Spleen (tissue), 11 donors: ENCODE results near the gene PPP2R3A. TPM values are rescaled to one million over a fixed set of nuclear protein-coding genes. Genes with fewer than 3 reads are reported as not detected.

Source experiments
- DNase-seq: peaks from one replicate; pipeline ENCODE4 v3.0.0-alpha.2; 2020
- H3K27ac ChIP-seq, 8 donors: fragments of 200-600 bp; sonication (generic) in 7 of 8; 1 replicate in 4 of 8; 2 replicates in 4 of 8; pipeline versions ENCODE4 v1.5.0 to v1.8.0; 2016 to 2021; ENCODE audit warnings: inconsistent platforms in 4 of 8, mild to moderate bottlenecking in 4 of 8, moderate library complexity in 1 of 8
- H3K27me3 ChIP-seq, 7 donors: fragments of 200-600 bp; sonication (generic) in 6 of 7; replicated peaks in 1 of 7; 1 replicate in 4 of 7; 2 replicates in 3 of 7; pipeline versions ENCODE4 v1.5.0 to v1.8.0; 2016 to 2021; ENCODE audit warnings: inconsistent platforms in 3 of 7, mild to moderate bottlenecking in 1 of 7
- H3K36me3 ChIP-seq, 6 donors: fragments of 200-600 bp; sonication (generic) in 5 of 6; 1 replicate in 4 of 6; 2 replicates in 2 of 6; pipeline versions ENCODE4 v1.5.0 to v1.8.0; 2016 to 2021; ENCODE audit warnings: inconsistent platforms in 2 of 6
- H3K4me1 ChIP-seq, 6 donors: fragments of 200-600 bp; sonication (generic) in 5 of 6; 1 replicate in 3 of 6; 2 replicates in 3 of 6; pipeline versions ENCODE4 v1.5.0 to v1.8.0; 2016 to 2021; ENCODE audit warnings: inconsistent platforms in 3 of 6
- H3K4me3 ChIP-seq, 8 donors: fragments of 200-600 bp; sonication (generic) in 7 of 8; 1 replicate in 4 of 8; 2 replicates in 4 of 8; pipeline versions ENCODE4 v1.5.0 to v1.8.0; 2016 to 2021; ENCODE audit warnings: inconsistent platforms in 4 of 8, mild to moderate bottlenecking in 4 of 8, moderate library complexity in 2 of 8
- H3K9me3 ChIP-seq, 8 donors: fragments of 200-600 bp; sonication (generic) in 7 of 8; 1 replicate in 4 of 8; 2 replicates in 4 of 8; pipeline versions ENCODE4 v1.5.0 to v1.8.0; 2016 to 2021; ENCODE audit warnings: inconsistent platforms in 4 of 8
- POLR2A ChIP-seq, 3 donors: fragments of 450-650 bp; IDR thresholded peaks; one replicate each; pipeline ENCODE4 v1.5.1; 2017; ENCODE audit warnings: antibody characterized with exemption in 3 of 3, mild to moderate bottlenecking in 1 of 3
- POLR2AphosphoS5 ChIP-seq, 3 donors: sonication (generic); formaldehyde crosslinking; IDR thresholded peaks; one replicate each; pipeline ENCODE4 v1.5.1; 2017; ENCODE audit warnings: antibody characterized with exemption in 3 of 3
- WGBS, 5 donors: extraction: QIAGEN DNeasy Blood & Tissue Kit in 3 of 5; methylation state at CpG; one replicate each; pipeline versions ENCODE4 v1.1.5 to v1.1.7; 2013 to 2018; 5-methylcytosine and 5-hydroxymethylcytosine counted together
- intact Hi-C: fragments of 100-400 bp; cut with DNase I; formaldehyde crosslinking; loops from one replicate; pipeline ENCODE4 v1.15.0; 2023; ENCODE audit warnings: low total_unique reads
- polyA plus RNA-seq, 3 donors: library from polyadenylated mRNA; stranded (reverse); fragments of 200-250 nt; gene quantifications; one replicate each; pipeline ENCODE4 v1.2.1, GENCODE V29; 2013
- total RNA-seq, 7 donors: library from RNA; depleted of rRNA in 3 of 7; stranded (reverse); fragments of >200 nt in 3 of 7; fragmentation: NEBNext Ultra II Directional in 4 of 7; extraction: Animal tissue kit (Norgen Biotek cat#: 25700) in 4 of 7; gene quantifications; one replicate each; pipeline versions ENCODE4 v1.1.0 to v1.2.1, GENCODE V29; 2016 to 2021
- TF ChIP-seq, protein P1 (sequence below), 11 experiments: fragments of 200-600 bp in 7 of 11; fragments of 450-650 bp in 4 of 11; sonication (generic) in 4 of 11; IDR thresholded peaks in 8 of 11; conservative IDR thresholded peaks in 3 of 11; 1 replicate in 7 of 11; 2 replicates in 4 of 11; pipeline versions ENCODE4 v1.4.0 to v1.8.0; 2016 to 2021; ENCODE audit warnings: antibody characterized with exemption in 11 of 11, inconsistent platforms in 4 of 11, mild to moderate bottlenecking in 1 of 11
- donor health status: healthy with polysubstance abuse.
- donor health status: DM: no; HTN: no; CAD: no; lungs with moderate emphysema.
- donor health status: DM: no; HTN: no; CAD: no.
- donor health status: Bipolar disorder and iron deficiency.
- donor health status: healthy.
- donor health status: DM: no; HTN: no; CAD: no.
- donor health status: DM: yes; HTN: yes; CAD: no.

Gene PPP2R3A
- total and polyA plus RNA-seq, 10 donors, result 0.24 to 5.9 (median 3.1) TPM

DNA sequence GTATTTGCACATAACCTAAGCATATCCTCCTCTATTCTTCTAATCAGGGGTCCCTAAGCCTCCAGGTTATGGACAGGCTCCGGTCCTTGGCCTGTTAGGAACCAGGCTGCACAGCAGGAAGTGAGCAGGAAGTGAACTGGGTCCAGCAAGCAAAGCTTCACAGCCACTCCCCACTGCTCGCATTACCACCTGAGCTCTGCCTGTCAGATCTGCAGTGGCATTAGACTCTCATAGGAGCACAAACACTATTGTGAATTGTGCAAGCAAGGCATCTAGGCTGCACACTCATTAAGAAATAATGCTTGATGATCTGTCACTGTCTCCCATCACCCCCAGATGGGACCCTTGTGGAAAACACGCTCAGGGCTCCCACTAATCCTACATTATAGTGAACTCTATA, 220.8 kb downstream of the PPP2R3A start:
- H3K4me3 ChIP-seq, result peak overlapping the region in 1 of 8 donors; percentile 21
- TF ChIP-seq, protein P1, sequence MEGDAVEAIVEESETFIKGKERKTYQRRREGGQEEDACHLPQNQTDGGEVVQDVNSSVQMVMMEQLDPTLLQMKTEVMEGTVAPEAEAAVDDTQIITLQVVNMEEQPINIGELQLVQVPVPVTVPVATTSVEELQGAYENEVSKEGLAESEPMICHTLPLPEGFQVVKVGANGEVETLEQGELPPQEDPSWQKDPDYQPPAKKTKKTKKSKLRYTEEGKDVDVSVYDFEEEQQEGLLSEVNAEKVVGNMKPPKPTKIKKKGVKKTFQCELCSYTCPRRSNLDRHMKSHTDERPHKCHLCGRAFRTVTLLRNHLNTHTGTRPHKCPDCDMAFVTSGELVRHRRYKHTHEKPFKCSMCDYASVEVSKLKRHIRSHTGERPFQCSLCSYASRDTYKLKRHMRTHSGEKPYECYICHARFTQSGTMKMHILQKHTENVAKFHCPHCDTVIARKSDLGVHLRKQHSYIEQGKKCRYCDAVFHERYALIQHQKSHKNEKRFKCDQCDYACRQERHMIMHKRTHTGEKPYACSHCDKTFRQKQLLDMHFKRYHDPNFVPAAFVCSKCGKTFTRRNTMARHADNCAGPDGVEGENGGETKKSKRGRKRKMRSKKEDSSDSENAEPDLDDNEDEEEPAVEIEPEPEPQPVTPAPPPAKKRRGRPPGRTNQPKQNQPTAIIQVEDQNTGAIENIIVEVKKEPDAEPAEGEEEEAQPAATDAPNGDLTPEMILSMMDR (IDR thresholded peaks at IDR 0.05 in 8 of 11, conservative IDR thresholded peaks at IDR 0.05 in 3 of 11), result no peak
- TF ChIP-seq POLR2AphosphoS5 (IDR thresholded peaks at IDR 0.05) (peak in 2 of 3 donors; percentile 32 to 34), POLR2A (IDR thresholded peaks at IDR 0.05) (no peak)
- H3K4me1 ChIP-seq, result peaks cover 62 to 100% (median 100%) of the 10 kb centered on the region in 6 donors
- H3K27ac ChIP-seq, result peak overlapping the region in 2 of 8 donors; percentile 12 to 48
- no peak for DNase-seq
- intact Hi-C loops, result no loop called here
- no peaks in the 10 kb centered on the region for H3K27me3 ChIP-seq
- peaks cover 0 to 6% (median 0%) of the 10 kb centered on the region in 6 donors for H3K36me3 ChIP-seq
- no peaks in the 10 kb centered on the region for H3K9me3 ChIP-seq
- WGBS, 5 donors, result 35 to 52% (median 47%) methylated on average over 3 of the region's 3 CpGs

- no peak for DNase-seq
- no peaks in the 10 kb centered on the region for H3K9me3 ChIP-seq
- 64 to 79% (median 73%) methylated on average over 4 of the region's 4 CpGs for WGBS, 5 donors
- peak overlapping the region in 1 of 8 donors; percentile 2 for H3K4me3 ChIP-seq
- intact Hi-C loops, result no loop called here
- TF ChIP-seq POLR2A (IDR thresholded peaks at IDR 0.05) (no peak), POLR2AphosphoS5 (IDR thresholded peaks at IDR 0.05) (no peak)
- TF ChIP-seq, protein P1 (IDR thresholded peaks at IDR 0.05 in 8 of 11, conservative IDR thresholded peaks at IDR 0.05 in 3 of 11), result no peak
- H3K27ac ChIP-seq, result peak overlapping the region in 1 of 8 donors; percentile 6
- peaks cover 66 to 100% (median 100%) of the 10 kb centered on the region in 6 donors for H3K4me1 ChIP-seq
- peaks cover 0 to 6% (median 0%) of the 10 kb centered on the region in 6 donors for H3K36me3 ChIP-seq
- no peaks in the 10 kb centered on the region for H3K27me3 ChIP-seq
Measured at GRCh38 chr3:136186846-136187245, 221.3 kb downstream of the PPP2R3A start.

- DNase-seq, result no peak
- Histone ChIP-seq H3K27ac (peak overlapping the region in 1 of 8 donors; percentile 6), H3K4me3 (no peak overlapping the region), H3K9me3 (no peaks in the 10 kb centered on the region), H3K4me1 (peaks cover 65 to 100% (median 100%) of the 10 kb centered on the region in 6 donors), H3K27me3 (no peaks in the 10 kb centered on the region), H3K36me3 (peaks cover 0 to 6% (median 0%) of the 10 kb centered on the region in 6 donors)
- TF ChIP-seq, protein P1 (IDR thresholded peaks at IDR 0.05 in 8 of 11, conservative IDR thresholded peaks at IDR 0.05 in 3 of 11), result no peak
- TF ChIP-seq POLR2AphosphoS5 (IDR thresholded peaks at IDR 0.05), result no peak
- no peak for TF ChIP-seq POLR2A (IDR thresholded peaks at IDR 0.05)
- WGBS, 5 donors, result 77 to 84% (median 77%) methylated on average over 4 of the region's 4 CpGs
- intact Hi-C loops, result no loop called here
Measured at GRCh38 chr3:136187868-136188267, 222.3 kb downstream of the PPP2R3A start.

DNA sequence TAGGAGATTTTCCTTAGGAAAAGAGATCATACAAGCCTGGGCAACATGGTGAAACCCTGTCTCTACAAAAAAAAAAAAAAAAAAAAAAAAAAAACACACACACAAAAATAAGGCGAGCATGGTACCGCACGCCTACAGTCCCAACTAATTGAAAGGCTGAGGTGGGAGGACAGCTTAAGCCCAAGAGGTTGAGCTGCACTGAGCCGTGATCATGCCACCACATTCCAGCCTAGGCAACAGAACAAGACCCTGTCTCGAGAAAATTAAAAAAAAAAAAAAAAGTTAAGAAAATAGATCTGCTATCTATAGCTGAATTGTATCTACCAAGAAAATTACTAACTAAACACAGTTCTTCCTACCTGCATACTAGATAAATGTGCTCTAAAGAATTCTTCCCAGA, 223.5 kb downstream of the PPP2R3A start:
- DNase-seq, result no peak
- H3K36me3 ChIP-seq, result peaks cover 0 to 6% (median 0%) of the 10 kb centered on the region in 6 donors
- TF ChIP-seq POLR2AphosphoS5 (IDR thresholded peaks at IDR 0.05), result no peak
- intact Hi-C loops, result no loop called here
- peaks cover 60 to 100% (median 90%) of the 10 kb centered on the region in 6 donors for H3K4me1 ChIP-seq
- H3K27ac ChIP-seq, result no peak overlapping the region
- peak overlapping the region in 1 of 8 donors; percentile 20 for H3K4me3 ChIP-seq
- 70 to 84% (median 82%) methylated on average over 5 of the region's 5 CpGs for WGBS, 5 donors
- H3K27me3 ChIP-seq, result no peaks in the 10 kb centered on the region
- H3K9me3 ChIP-seq, result no peaks in the 10 kb centered on the region
